GM12872 (cell line): ENCODE data around the gene CHST13.

Source experiments
- TF ChIP-seq, protein P1 (sequence below): IDR thresholded peaks from 3 replicates; pipeline ENCODE4 v1.5.1; 2011; ENCODE audit warnings: low read depth, mild to moderate bottlenecking, low read length, moderate library complexity; ENCODE audit not compliant: insufficient read depth

CHST13 gene

DNA sequence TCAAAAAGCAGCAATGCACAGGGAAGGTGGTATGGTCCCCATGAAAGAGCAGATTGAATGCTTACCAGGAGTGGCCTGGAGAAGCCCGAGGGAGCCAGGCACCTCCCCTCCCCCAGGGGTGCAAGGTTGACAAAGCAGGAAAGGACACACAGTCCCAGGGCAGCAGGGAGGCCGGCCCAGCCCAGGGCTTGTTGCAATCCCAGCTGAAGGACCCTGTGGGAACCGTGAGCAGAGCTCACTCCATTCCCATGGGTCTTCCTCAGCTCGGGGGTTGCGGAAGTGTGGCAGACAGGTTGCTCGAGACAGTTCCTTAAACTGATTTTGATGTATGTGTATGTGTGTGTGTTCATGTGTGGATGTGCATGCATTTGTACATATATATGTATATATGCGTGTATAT, 22.2 kb upstream of the CHST13 start:
- TF ChIP-seq, protein P1, sequence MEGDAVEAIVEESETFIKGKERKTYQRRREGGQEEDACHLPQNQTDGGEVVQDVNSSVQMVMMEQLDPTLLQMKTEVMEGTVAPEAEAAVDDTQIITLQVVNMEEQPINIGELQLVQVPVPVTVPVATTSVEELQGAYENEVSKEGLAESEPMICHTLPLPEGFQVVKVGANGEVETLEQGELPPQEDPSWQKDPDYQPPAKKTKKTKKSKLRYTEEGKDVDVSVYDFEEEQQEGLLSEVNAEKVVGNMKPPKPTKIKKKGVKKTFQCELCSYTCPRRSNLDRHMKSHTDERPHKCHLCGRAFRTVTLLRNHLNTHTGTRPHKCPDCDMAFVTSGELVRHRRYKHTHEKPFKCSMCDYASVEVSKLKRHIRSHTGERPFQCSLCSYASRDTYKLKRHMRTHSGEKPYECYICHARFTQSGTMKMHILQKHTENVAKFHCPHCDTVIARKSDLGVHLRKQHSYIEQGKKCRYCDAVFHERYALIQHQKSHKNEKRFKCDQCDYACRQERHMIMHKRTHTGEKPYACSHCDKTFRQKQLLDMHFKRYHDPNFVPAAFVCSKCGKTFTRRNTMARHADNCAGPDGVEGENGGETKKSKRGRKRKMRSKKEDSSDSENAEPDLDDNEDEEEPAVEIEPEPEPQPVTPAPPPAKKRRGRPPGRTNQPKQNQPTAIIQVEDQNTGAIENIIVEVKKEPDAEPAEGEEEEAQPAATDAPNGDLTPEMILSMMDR, result no peak

GRCh38 chr3:126502656-126503055, 21.3 kb upstream of the CHST13 start:
- TF ChIP-seq, protein P1, result no peak

DNA sequence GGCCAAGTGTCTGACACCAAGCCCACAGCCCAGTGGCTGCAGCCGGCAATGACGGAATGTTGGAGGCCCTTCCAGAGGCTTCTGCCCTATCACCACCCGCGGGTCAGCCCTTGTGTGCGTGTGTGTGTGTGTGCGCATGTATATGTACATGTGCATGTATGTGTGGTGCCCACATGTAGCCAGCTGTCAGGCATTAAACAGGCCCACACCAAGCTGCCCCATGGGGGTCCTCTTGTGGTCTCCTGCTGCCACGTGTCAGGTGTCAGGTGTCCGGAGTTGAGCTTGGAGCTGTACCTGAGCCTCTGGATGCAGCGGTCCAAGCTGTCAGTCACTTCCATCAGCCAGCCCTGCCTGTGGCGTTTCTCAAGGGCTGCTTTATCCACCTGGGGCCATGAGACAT, 20.3 kb upstream of the CHST13 start:
- TF ChIP-seq, protein P1, result no peak

- TF ChIP-seq, protein P1, result no peak
Measured at GRCh38 chr3:126507886-126508285, 16.1 kb upstream of the CHST13 start.

DNA sequence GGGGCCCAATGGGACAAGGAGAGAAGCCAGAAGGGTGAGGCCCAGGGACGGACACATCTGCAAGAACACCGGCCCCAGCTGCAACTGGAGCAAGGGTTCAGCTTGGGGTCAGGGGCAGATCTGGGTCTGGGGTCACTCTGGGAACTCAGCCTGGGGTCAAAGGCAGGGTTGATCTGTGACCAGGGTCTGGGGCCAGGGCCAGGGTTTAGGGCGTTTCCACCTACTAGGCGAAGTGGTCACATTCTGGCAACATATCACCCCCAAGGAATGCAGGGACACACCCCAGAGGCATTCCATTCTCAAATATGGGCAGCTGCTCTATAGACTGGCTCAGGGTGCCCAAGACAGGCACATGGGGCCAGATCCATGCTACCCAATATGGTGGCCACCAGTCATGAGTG, 15.4 kb upstream of the CHST13 start:
- TF ChIP-seq, protein P1, result no peak

GRCh38 chr3:126509597-126510307, 14.2 kb upstream of the CHST13 start:
- TF ChIP-seq, protein P1, result no peak

GRCh38 chr3:126510308-126510910, 13.5 kb upstream of the CHST13 start:
- TF ChIP-seq, protein P1, result no peak
